ENCODE data around the gene MIOS.

The MIOS gene

DNA sequence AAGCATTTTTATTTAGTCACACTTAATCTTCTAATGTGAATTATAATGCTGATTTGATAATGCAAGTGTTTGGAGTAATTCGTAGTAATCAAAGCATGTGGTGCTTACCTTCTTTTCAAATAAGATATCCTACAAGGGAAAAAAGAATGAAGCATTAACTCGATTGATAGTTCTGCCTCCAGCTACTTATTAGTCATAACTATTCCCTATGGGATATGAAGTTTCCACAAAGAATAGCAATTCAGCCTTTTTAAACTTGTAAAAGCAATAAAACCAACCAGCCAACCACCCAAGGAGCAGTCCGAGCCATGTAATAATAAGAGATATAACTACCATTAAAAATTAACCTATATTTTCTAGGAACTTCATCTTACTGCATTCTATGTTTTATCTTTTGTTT, 42.6 kb upstream of the MIOS start:
- H3K4me3 ChIP-seq (ENCODE audit: low read length): no peak overlapping the region
- no peaks in the 10 kb centered on the region for H3F3A ChIP-seq (ENCODE audit: control insufficient read depth, insufficient read depth)
- no peaks in the 10 kb centered on the region for H4K20me1 ChIP-seq (ENCODE audit: control insufficient read depth, insufficient read depth, low read depth, low read length)
- no peaks in the 10 kb centered on the region for H3K27me3 ChIP-seq (ENCODE audit: control insufficient read depth, low read length)
- no peak overlapping the region for H3K27ac ChIP-seq (ENCODE audit: low read depth, low read length)
- H3K4me2 ChIP-seq (ENCODE audit: low read length): no peak overlapping the region
- H3K9me2 ChIP-seq (replicated peaks; ENCODE audit: control insufficient read depth, low read length): no peaks in the 10 kb centered on the region
- H3K36me3 ChIP-seq (ENCODE audit: control insufficient read depth, low read length): no peaks in the 10 kb centered on the region
- TF ChIP-seq EZH2phosphoT487 (IDR thresholded peaks at IDR 0.05; ENCODE audit: borderline replicate concordance, low read length): no peak
- TF ChIP-seq, protein P1, sequence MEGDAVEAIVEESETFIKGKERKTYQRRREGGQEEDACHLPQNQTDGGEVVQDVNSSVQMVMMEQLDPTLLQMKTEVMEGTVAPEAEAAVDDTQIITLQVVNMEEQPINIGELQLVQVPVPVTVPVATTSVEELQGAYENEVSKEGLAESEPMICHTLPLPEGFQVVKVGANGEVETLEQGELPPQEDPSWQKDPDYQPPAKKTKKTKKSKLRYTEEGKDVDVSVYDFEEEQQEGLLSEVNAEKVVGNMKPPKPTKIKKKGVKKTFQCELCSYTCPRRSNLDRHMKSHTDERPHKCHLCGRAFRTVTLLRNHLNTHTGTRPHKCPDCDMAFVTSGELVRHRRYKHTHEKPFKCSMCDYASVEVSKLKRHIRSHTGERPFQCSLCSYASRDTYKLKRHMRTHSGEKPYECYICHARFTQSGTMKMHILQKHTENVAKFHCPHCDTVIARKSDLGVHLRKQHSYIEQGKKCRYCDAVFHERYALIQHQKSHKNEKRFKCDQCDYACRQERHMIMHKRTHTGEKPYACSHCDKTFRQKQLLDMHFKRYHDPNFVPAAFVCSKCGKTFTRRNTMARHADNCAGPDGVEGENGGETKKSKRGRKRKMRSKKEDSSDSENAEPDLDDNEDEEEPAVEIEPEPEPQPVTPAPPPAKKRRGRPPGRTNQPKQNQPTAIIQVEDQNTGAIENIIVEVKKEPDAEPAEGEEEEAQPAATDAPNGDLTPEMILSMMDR (IDR thresholded peaks at IDR 0.05; ENCODE audit: low read depth, low read length, poor library complexity, severe bottlenecking): no peak
- H3K9me3 ChIP-seq (ENCODE audit: control insufficient read depth, insufficient read depth, low read length): no peaks in the 10 kb centered on the region
- no peaks in the 10 kb centered on the region for H3K4me1 ChIP-seq (ENCODE audit: control insufficient read depth, low read length)
- H3K79me2 ChIP-seq (ENCODE audit: control insufficient read depth, low read length): no peaks in the 10 kb centered on the region

DNA sequence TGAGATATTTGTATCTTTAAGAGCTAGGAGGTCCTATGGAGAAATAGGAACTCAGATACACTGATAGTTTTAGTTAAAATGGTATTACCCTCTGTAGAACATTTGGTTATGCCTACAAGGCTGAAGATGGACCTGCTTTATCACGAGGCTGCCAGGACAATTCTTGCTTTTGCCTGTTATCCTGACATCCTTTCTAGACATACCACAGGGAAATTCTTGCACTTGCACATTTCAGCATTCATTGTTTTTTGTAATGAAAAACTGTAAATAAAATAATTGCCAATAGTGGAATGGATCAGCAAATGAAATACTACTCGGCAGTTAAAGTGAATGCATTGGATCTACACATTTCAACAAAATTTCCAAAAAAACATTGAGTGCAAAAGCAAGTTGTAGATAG, 40.7 kb upstream of the MIOS start:
- H3K27me3 ChIP-seq (ENCODE audit: control insufficient read depth, low read length): peaks cover 3% of the 10 kb centered on the region; the same call in 1 of the 2 replicates
- H3K4me3 ChIP-seq (ENCODE audit: low read length): no peak overlapping the region
- no peaks in the 10 kb centered on the region for H3K36me3 ChIP-seq (ENCODE audit: control insufficient read depth, low read length)
- no peaks in the 10 kb centered on the region for H3K9me3 ChIP-seq (ENCODE audit: control insufficient read depth, insufficient read depth, low read length)
- no peak overlapping the region for H3K27ac ChIP-seq (ENCODE audit: low read depth, low read length)
- H3K79me2 ChIP-seq (ENCODE audit: control insufficient read depth, low read length): no peaks in the 10 kb centered on the region
- no peaks in the 10 kb centered on the region for H3K4me1 ChIP-seq (ENCODE audit: control insufficient read depth, low read length)
- H4K20me1 ChIP-seq (ENCODE audit: control insufficient read depth, insufficient read depth, low read depth, low read length): no peaks in the 10 kb centered on the region
- no peak for TF ChIP-seq EZH2phosphoT487 (IDR thresholded peaks at IDR 0.05; ENCODE audit: borderline replicate concordance, low read length)
- TF ChIP-seq, protein P1 (IDR thresholded peaks at IDR 0.05; ENCODE audit: low read depth, low read length, poor library complexity, severe bottlenecking): no peak
- no peak overlapping the region for H3K4me2 ChIP-seq (ENCODE audit: low read length)
- no peaks in the 10 kb centered on the region for H3F3A ChIP-seq (ENCODE audit: control insufficient read depth, insufficient read depth)
- H3K9me2 ChIP-seq (replicated peaks; ENCODE audit: control insufficient read depth, low read length): no peaks in the 10 kb centered on the region

DNA sequence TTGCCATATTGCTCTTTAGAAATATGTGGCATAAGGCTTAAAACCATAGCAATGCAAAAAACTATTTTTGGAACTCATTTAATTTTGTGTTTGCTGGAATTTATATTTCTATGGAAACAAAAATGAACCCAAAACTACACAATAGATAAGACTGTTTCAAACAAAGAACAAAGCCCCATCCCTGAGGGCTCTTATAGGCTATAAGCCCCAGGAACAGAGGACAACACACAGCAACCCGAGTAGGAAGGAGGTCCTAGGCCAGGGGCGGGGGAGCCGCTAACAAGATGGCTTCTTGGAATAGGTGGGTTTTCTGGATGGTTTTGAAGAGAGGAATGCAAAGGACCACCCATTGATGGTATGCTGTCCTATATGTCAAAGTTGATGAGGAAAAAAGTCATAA, 39.6 kb upstream of the MIOS start:
- Histone ChIP-seq H3F3A (ENCODE audit: control insufficient read depth, insufficient read depth) (no peaks in the 10 kb centered on the region), H3K4me3 (ENCODE audit: low read length) (no peak overlapping the region), H3K9me2 (replicated peaks; ENCODE audit: control insufficient read depth, low read length) (no peaks in the 10 kb centered on the region), H3K4me2 (ENCODE audit: low read length) (no peak overlapping the region), H4K20me1 (ENCODE audit: control insufficient read depth, insufficient read depth, low read depth, low read length) (no peaks in the 10 kb centered on the region), H3K4me1 (ENCODE audit: control insufficient read depth, low read length) (no peaks in the 10 kb centered on the region), H3K79me2 (ENCODE audit: control insufficient read depth, low read length) (no peaks in the 10 kb centered on the region), H3K36me3 (ENCODE audit: control insufficient read depth, low read length) (no peaks in the 10 kb centered on the region), H3K27ac (ENCODE audit: low read depth, low read length) (no peak overlapping the region), H3K27me3 (ENCODE audit: control insufficient read depth, low read length) (peaks cover 3% of the 10 kb centered on the region; the same call in 1 of the 2 replicates), H3K9me3 (ENCODE audit: control insufficient read depth, insufficient read depth, low read length) (no peaks in the 10 kb centered on the region)
- TF ChIP-seq EZH2phosphoT487 (IDR thresholded peaks at IDR 0.05; ENCODE audit: borderline replicate concordance, low read length): no peak
- TF ChIP-seq, protein P1 (IDR thresholded peaks at IDR 0.05; ENCODE audit: low read depth, low read length, poor library complexity, severe bottlenecking): no peak

Data from DOHH2 (cell line).